ENCODE measurements around the gene TMEM109. TPM values are rescaled to one million over a fixed set of nuclear protein-coding genes. Genes with fewer than 3 reads are reported as not detected.

Gene TMEM109
- total RNA-seq, 4 donors from 2014 or later = 90.1 to 148 (median 111) TPM

- TF ChIP-seq, protein P1, sequence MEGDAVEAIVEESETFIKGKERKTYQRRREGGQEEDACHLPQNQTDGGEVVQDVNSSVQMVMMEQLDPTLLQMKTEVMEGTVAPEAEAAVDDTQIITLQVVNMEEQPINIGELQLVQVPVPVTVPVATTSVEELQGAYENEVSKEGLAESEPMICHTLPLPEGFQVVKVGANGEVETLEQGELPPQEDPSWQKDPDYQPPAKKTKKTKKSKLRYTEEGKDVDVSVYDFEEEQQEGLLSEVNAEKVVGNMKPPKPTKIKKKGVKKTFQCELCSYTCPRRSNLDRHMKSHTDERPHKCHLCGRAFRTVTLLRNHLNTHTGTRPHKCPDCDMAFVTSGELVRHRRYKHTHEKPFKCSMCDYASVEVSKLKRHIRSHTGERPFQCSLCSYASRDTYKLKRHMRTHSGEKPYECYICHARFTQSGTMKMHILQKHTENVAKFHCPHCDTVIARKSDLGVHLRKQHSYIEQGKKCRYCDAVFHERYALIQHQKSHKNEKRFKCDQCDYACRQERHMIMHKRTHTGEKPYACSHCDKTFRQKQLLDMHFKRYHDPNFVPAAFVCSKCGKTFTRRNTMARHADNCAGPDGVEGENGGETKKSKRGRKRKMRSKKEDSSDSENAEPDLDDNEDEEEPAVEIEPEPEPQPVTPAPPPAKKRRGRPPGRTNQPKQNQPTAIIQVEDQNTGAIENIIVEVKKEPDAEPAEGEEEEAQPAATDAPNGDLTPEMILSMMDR (IDR thresholded peaks at IDR 0.05; ENCODE audit: low read depth) = no peak
These were observed 33.7 kb downstream of the TMEM109 start for GRCh38 chr11:60947700-60948099.

GRCh38 chr11:60948250-60948649 lies 34.3 kb downstream of the TMEM109 start:
- TF ChIP-seq, protein P1 (IDR thresholded peaks at IDR 0.05; ENCODE audit: low read depth) = no peak

- TF ChIP-seq, protein P1 (IDR thresholded peaks at IDR 0.05; ENCODE audit: low read depth) = no peak
These were observed 36.1 kb downstream of the TMEM109 start for GRCh38 chr11:60950024-60950423.

DNA sequence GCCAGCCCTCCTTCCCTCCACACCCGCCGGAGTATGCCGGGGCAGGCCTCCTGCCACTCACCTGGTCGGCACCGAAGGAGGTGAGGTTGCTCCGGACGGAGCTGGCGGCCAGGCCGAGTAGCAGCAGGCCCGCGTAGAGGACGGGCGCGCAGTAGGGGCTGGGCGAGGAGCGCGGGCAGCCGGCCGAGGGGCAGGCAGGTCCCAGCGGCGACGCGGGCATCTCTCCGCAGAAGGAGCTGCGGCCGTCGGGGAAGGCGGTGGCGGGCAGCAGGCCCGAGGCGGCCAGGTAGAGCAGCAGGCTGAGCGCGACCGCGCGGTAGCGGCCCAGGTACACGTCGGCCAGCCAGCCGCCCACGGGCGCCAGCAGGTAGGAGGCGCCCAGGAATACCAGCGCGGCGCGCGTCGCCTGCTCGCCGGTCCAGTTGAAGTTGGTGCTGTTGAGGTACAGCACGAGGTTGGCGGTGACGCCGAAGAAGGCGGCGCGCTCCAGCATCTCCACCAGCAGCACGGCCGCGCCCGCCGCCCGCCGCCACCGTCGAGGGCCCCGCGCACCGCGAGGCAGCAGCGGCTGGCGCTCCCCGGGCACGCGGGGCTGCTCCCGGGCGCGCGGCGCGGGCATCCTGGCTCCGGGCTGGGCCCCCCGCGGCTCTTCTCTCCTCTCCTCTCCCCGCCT lies 37.1 kb downstream of the TMEM109 start:
- TF ChIP-seq, protein P1 (IDR thresholded peaks at IDR 0.05; ENCODE audit: low read depth) = no peak

DNA sequence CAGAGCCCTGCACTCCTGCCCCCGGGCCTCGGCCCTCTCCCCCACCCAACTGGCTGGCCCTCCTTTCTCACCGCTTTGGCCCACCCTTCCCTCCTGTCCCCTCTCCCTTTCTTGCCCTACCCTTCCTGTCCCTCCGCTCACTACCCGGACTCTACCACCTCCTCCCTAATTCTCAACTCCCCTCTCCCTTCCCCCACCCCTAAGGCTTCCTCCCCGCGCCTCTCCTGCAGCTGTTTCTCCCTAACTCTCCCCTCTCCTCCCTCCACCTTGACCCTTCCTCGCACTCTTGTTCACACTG lies 37.6 kb downstream of the TMEM109 start:
- TF ChIP-seq, protein P1 (IDR thresholded peaks at IDR 0.05; ENCODE audit: low read depth) = no peak

DNA sequence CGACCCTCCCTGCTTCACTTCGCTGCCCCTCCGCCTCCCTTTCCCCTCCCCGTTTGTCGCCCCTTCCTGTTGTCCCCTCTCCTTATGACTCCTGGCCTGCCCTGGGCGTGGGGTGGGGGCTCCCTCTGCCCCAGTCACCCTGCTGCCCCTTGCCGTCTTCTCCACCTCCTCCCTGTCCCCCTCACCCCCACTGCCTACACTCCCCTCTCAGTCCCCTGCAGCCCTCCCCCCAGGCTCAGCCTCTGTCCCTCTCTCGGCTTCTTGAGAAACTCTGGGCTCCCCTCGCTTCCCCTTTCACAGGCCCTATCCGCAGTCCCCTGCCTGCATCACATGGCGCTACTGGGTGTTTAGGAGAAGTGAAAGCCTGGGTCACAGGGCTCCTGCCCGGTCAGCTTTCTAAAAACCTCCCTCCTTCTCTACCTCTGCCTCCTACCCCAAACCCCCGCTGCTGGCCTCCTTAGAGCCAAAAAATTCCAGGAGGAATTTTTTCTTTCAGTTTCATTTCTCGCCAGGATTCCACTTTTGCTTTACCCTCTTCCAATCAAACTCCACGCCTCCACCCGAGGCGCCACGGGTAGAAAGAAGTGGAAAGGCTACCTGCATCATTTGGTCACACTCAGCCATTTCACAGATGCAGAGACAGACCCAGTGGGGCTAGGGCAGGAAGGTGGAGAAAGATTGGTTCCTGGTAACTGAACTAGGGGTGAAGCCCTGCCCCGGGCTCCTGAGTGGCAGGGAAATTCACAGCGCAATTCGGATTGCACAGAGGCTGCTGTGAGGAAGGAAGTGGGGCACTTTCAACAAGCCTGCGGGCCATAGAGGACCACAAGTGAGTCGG lies 38.2 kb downstream of the TMEM109 start, which contains the start of gene SLC15A3:
TSS of gene SLC15A3 (minus strand) at position 273 of the 838 bp plus-strand sequence. CDS start 625 bp downstream, outside the sequence.
- TF ChIP-seq, protein P1 (IDR thresholded peaks at IDR 0.05; ENCODE audit: low read depth) = no peak

DNA sequence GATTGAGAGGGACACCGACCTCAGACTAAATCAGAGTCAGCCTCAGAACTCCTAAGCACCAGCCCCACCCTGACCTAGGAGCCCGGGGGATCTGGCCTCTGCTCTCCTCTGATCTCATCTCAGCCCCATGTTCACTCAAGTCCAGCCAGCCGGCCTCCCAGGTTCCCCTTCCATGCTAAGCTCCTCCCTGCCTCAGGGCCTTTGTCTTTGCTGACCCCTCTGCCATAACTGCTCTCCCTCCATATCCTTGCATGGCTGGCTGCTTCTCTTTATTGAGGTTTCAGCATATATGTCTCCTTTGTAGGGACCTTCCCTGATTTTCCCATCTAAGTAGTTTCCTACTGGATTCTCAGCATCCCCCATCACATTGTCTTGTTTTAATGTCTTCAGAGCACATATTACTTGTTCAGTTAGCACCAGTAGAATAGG lies 38.8 kb downstream of the TMEM109 start:
- TF ChIP-seq, protein P1 (IDR thresholded peaks at IDR 0.05; ENCODE audit: low read depth) = no peak

Data from subcutaneous adipose tissue (tissue), 4 donors.